RWPE2 (cell line): Measurements from ENCODE around the gene GKN2.
"Not testable (repeated sequence)": the region's sequence is repeated elsewhere in the genome, so short reads cannot be mapped to it uniquely, and the experiment has no call there.

ENCODE experiments used
- ATAC-seq: fragments of 200-7000 bp; cut with Tn5 transposase; 3 replicates; pipeline ENCODE4 v1.9.1; 2021; ENCODE audit warnings: low read depth
- DNase-seq: peaks from one replicate; pipeline ENCODE4 v3.0.0-alpha.2; 2020; ENCODE audit warnings: low spot score
- H3K27ac ChIP-seq: fragments of 450-650 bp; 2 replicates; pipeline ENCODE4 v1.5.1; 2017; ENCODE audit warnings: mild to moderate bottlenecking; ENCODE audit not compliant: poor library complexity, severe bottlenecking
- H3K27me3 ChIP-seq: fragments of 250-450 bp; sonication (Bioruptor Pico); 2 replicates; pipeline ENCODE4 v1.5.1; 2021; ENCODE audit warnings: mild to moderate bottlenecking, moderate library complexity; ENCODE audit not compliant: insufficient read depth, poor library complexity, severe bottlenecking
- H3K36me3 ChIP-seq: fragments of 250-450 bp; sonication (Bioruptor Pico); 2 replicates; pipeline ENCODE4 v1.5.1; 2020; ENCODE audit warnings: low read depth, mild to moderate bottlenecking, moderate library complexity
- H3K4me1 ChIP-seq: fragments of 250-450 bp; sonication (Bioruptor Pico); 2 replicates; pipeline ENCODE4 v1.5.1; 2021; ENCODE audit warnings: mild to moderate bottlenecking, moderate library complexity; ENCODE audit not compliant: insufficient read depth, poor library complexity, severe bottlenecking
- H3K4me3 ChIP-seq: fragments of 250-450 bp; sonication (Bioruptor Pico); 2 replicates; pipeline ENCODE4 v1.5.1; 2021; ENCODE audit warnings: mild to moderate bottlenecking, moderate library complexity; ENCODE audit not compliant: severe bottlenecking
- H3K9me3 ChIP-seq: fragments of 250-450 bp; sonication (Bioruptor Pico); 2 replicates; pipeline ENCODE4 v1.5.1; 2021; ENCODE audit warnings: mild to moderate bottlenecking, moderate library complexity; ENCODE audit not compliant: severe bottlenecking
- TF ChIP-seq, protein P1 (sequence below): fragments of 450-650 bp; IDR thresholded peaks from one replicate; pipeline ENCODE4 v1.5.1; 2017; ENCODE audit warnings: mild to moderate bottlenecking, moderate library complexity; ENCODE audit not compliant: poor library complexity, severe bottlenecking

The GKN2 gene

DNA sequence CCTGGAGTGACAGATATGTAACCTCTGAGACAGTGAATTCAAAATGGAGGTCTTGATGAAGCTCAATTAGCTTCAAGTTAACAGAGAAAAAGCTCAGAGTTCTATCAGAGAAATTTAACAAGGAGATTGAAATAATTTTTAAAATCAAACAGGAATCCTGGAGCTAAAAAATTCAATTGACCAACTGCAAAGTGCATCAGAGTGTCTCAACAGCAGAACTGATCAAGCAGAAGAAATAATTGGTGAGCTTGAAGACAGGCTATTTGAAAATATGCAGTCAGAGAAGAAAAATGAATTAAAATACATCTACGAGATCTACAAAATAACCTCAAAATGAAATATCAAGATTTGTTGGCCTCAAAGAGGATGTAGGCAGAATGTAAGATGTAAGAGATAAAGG lies 51.1 kb downstream of the GKN2 start:
- TF ChIP-seq, protein P1, sequence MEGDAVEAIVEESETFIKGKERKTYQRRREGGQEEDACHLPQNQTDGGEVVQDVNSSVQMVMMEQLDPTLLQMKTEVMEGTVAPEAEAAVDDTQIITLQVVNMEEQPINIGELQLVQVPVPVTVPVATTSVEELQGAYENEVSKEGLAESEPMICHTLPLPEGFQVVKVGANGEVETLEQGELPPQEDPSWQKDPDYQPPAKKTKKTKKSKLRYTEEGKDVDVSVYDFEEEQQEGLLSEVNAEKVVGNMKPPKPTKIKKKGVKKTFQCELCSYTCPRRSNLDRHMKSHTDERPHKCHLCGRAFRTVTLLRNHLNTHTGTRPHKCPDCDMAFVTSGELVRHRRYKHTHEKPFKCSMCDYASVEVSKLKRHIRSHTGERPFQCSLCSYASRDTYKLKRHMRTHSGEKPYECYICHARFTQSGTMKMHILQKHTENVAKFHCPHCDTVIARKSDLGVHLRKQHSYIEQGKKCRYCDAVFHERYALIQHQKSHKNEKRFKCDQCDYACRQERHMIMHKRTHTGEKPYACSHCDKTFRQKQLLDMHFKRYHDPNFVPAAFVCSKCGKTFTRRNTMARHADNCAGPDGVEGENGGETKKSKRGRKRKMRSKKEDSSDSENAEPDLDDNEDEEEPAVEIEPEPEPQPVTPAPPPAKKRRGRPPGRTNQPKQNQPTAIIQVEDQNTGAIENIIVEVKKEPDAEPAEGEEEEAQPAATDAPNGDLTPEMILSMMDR, result no peak

DNA sequence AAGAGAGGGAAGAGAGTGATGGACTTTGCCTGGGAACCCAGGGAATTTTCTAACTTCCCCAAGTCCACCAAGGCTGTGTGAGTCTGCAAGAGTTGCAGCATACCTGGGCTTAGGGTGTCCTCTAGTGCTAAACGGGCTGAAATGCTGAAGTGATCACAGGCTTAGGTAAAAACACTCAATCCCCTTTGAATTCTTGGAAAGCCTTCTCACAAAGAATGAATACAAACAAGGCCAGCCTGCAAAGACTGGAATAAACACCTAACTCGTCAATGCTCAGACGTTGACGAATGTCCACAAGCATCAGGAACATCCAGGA lies 51.5 kb downstream of the GKN2 start:
- no peaks in the 10 kb centered on the region for H3K4me1 ChIP-seq
- TF ChIP-seq, protein P1, result no peak
- no peaks in the 10 kb centered on the region for H3K36me3 ChIP-seq
- H3K9me3 ChIP-seq, result peaks cover 12% of the 10 kb centered on the region
- H3K27me3 ChIP-seq, result no peaks in the 10 kb centered on the region
- H3K27ac ChIP-seq, result no peak overlapping the region
- ATAC-seq (no peak), DNase-seq (no peak)
- H3K4me3 ChIP-seq, result no peak overlapping the region

More for the DNA sequence above, 51.1 kb downstream of the GKN2 start:
- Histone ChIP-seq H3K27ac (no peak overlapping the region), H3K36me3 (no peaks in the 10 kb centered on the region), H3K4me1 (no peaks in the 10 kb centered on the region), H3K27me3 (no peaks in the 10 kb centered on the region), H3K4me3 (no peak overlapping the region), H3K9me3 (peaks cover 12% of the 10 kb centered on the region)
- ATAC-seq, result no peak
- no peak for DNase-seq

DNA sequence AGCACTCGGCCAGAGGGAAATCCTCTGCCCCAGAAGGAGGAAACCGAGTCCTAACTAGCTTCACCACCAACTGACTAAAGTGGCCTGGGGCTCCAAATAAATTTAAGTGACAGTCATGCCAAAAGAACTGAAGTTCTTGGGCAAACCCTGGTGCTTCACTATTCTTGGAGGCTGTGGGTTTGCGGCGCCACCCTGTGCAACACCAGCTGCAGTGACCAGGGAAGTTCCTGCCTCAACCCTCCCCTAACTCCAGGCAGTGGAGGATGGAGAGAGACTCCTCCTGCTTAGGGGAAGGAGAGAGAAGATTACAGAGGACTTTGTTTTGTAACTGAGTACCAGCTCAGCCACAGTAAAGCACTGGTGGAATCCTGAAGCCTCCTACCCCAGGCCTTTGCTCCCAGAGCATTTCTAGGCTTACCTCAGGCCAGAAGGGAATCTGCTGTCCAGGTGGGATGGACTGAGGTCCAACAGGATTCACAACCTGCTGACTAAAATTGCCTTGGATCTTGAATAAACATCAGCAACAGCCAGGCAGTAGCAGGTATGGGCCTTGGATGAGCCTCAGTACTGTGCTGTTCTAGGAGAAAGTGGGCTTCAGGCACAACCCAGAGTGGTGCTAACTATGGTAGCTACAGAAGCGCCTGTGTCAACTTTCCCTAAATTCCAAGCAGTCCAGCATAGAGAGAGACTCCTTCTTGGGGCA lies 52.0 kb downstream of the GKN2 start:
- no peaks in the 10 kb centered on the region for H3K27me3 ChIP-seq
- TF ChIP-seq, protein P1, result no peak
- peaks cover 12% of the 10 kb centered on the region for H3K9me3 ChIP-seq
- no peak overlapping the region for H3K27ac ChIP-seq
- no peak for ATAC-seq
- H3K4me1 ChIP-seq, result no peaks in the 10 kb centered on the region
- no peak for DNase-seq
- H3K36me3 ChIP-seq, result no peaks in the 10 kb centered on the region
- no peak overlapping the region for H3K4me3 ChIP-seq

DNA sequence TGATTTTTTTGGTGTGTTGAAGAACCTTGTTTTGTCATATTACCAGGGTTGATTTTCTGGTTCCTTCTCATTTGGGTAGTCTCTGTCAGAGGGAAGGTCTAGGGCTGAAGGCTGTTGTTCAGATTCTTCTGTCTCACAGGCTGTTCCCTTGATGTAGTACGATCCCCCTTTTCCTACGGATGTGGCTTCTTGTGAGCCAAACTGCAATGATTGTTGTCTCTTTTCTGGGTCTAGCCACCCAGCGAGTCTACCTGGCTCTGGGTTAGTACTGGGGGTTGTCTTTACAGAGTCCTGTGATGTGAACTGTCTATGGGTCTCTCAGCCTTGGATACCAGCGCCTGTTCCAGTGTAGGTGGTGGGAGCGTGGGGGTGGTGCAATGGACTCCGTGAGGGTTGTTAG lies 56.7 kb downstream of the GKN2 start:
- not testable (repeated sequence) for H3K36me3 ChIP-seq, ATAC-seq, H3K4me3 ChIP-seq, H3K27me3 ChIP-seq, H3K27ac ChIP-seq, DNase-seq, H3K9me3 ChIP-seq, H3K4me1 ChIP-seq
